DND-41 (cell line): ENCODE data around the gene RBSN.

Experiments
- ATAC-seq: fragments of 200-7000 bp; cut with Tn5 transposase; 3 replicates; pipeline ENCODE4 v1.9.1; 2021; ENCODE audit warnings: low read depth; ENCODE audit not compliant: insufficient read depth
- DNase-seq: peaks from one replicate; pipeline ENCODE4 v3.0.0-alpha.2; 2020
- H2AFZ ChIP-seq: 2 replicates; pipeline ENCODE4 v1.6.0; 2012; ENCODE audit warnings: low read depth, low read length
- H3K27ac ChIP-seq: 2 replicates; pipeline ENCODE4 v1.5.1; 2012; ENCODE audit warnings: low read length, inconsistent platforms
- H3K27me3 ChIP-seq: fragments of 200-600 bp; sonication (generic); 2 replicates; pipeline ENCODE4 v1.6.0; 2012; ENCODE audit warnings: low read length, mild to moderate bottlenecking, inconsistent platforms; ENCODE audit not compliant: insufficient read depth, poor library complexity
- H3K36me3 ChIP-seq: 2 replicates; pipeline ENCODE4 v1.5.1; 2012; ENCODE audit warnings: low read length, inconsistent platforms; ENCODE audit not compliant: insufficient read depth
- H3K4me1 ChIP-seq: 2 replicates; pipeline ENCODE4 v1.5.1; 2012; ENCODE audit warnings: mild to moderate bottlenecking, low read length; ENCODE audit not compliant: insufficient read depth
- H3K4me2 ChIP-seq: 2 replicates; pipeline ENCODE4 v1.6.0; 2012; ENCODE audit warnings: mild to moderate bottlenecking, moderate library complexity, low read length, inconsistent platforms; ENCODE audit not compliant: insufficient read depth
- H3K4me3 ChIP-seq, 2 experiments: fragments of 200-600 bp in 1 of 2; shearing (Covaris generic) in 1 of 2; 2 replicates each; pipeline ENCODE4 v1.5.1; 2012 to 2016; ENCODE audit warnings: inconsistent platforms in 2 of 2, low read length in 2 of 2, mild to moderate bottlenecking in 2 of 2, low read depth in 1 of 2, moderate library complexity in 1 of 2
- H3K79me2 ChIP-seq: 2 replicates; pipeline ENCODE4 v1.6.0; 2012; ENCODE audit warnings: low read length, inconsistent platforms; ENCODE audit not compliant: insufficient read depth
- H3K9ac ChIP-seq: 2 replicates; pipeline ENCODE4 v1.6.0; 2012; ENCODE audit warnings: low read depth, mild to moderate bottlenecking, inconsistent platforms, low read length, moderate library complexity
- H3K9me3 ChIP-seq: 2 replicates; pipeline ENCODE4 v1.5.1; 2012; ENCODE audit warnings: low read length, moderate library complexity, mild to moderate bottlenecking, inconsistent platforms; ENCODE audit not compliant: insufficient read depth, severe bottlenecking
- H4K20me1 ChIP-seq: 2 replicates; pipeline ENCODE4 v1.6.0; 2012; ENCODE audit warnings: low read length; ENCODE audit not compliant: insufficient read depth
- EZH2 ChIP-seq: IDR thresholded peaks from 3 replicates; pipeline ENCODE4 v1.6.1; 2012; ENCODE audit warnings: borderline replicate concordance, low read depth, mild to moderate bottlenecking, moderate library complexity, low read length, inconsistent platforms; ENCODE audit not compliant: severe bottlenecking
- TF ChIP-seq, protein P1 (sequence below): IDR thresholded peaks from 2 replicates; pipeline ENCODE4 v1.5.1; 2012; ENCODE audit warnings: borderline replicate concordance, low read length, moderate library complexity, mild to moderate bottlenecking; ENCODE audit not compliant: poor library complexity, severe bottlenecking; ENCODE audit errors: extremely low read depth

The RBSN gene

DNA sequence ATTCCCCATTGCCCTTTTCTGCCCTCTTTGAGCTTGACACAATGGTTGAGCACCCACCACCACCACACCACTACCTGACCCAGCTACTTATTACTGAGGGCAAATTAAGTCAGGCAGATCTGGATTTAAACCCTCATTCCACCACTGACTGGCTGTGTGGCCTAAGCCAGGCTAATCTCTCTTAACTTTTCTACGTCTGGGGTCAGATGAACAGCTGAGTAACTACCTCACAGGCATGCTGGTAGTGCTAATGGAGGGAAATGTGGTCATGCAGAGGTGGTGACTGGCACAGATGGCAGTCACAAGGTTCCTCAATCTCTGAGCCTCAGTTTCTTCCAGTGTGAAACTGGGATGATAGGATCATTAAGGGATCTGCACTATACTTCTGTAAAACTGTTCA, 29.5 kb downstream of the RBSN start:
- ATAC-seq, result no peak

DNA sequence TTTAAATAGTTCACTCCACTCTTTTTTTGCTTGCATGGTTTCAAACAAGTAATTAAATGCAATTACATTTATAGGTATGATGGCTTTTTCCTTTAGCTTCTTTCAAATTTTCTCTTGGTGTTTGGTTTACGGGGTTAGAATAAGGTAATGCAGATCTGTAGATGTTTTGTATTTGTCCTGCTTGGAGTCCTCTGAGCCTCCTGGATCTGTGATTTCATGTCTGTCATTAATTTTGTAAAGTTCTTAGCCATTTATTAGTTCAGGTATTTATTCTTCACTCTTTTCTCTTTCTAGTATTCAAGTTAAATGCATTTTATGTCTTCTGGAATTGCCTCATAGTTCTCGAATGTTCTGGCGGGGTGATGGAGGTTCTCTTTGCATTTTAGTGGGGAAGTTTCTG, 32.5 kb downstream of the RBSN start:
- H2AFZ ChIP-seq, result no peak overlapping the region
- peaks cover 13% of the 10 kb centered on the region; the same call in 1 of the 2 replicates for H4K20me1 ChIP-seq
- ATAC-seq, result no peak
- no peak for DNase-seq
- H3K27ac ChIP-seq, result no peak overlapping the region
- no peak overlapping the region for H3K9ac ChIP-seq
- H3K27me3 ChIP-seq, result no peaks in the 10 kb centered on the region
- H3K9me3 ChIP-seq, result no peaks in the 10 kb centered on the region
- H3K79me2 ChIP-seq, result peaks cover 26% of the 10 kb centered on the region
- H3K4me2 ChIP-seq, result no peak overlapping the region
- peaks cover 27% of the 10 kb centered on the region for H3K4me1 ChIP-seq
- H3K4me3 ChIP-seq, result no peak overlapping the region
- TF ChIP-seq, protein P1, sequence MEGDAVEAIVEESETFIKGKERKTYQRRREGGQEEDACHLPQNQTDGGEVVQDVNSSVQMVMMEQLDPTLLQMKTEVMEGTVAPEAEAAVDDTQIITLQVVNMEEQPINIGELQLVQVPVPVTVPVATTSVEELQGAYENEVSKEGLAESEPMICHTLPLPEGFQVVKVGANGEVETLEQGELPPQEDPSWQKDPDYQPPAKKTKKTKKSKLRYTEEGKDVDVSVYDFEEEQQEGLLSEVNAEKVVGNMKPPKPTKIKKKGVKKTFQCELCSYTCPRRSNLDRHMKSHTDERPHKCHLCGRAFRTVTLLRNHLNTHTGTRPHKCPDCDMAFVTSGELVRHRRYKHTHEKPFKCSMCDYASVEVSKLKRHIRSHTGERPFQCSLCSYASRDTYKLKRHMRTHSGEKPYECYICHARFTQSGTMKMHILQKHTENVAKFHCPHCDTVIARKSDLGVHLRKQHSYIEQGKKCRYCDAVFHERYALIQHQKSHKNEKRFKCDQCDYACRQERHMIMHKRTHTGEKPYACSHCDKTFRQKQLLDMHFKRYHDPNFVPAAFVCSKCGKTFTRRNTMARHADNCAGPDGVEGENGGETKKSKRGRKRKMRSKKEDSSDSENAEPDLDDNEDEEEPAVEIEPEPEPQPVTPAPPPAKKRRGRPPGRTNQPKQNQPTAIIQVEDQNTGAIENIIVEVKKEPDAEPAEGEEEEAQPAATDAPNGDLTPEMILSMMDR, result no peak
- TF ChIP-seq EZH2, result no peak
- peaks cover 15% of the 10 kb centered on the region for H3K36me3 ChIP-seq

More for the DNA sequence above, 29.5 kb downstream of the RBSN start:
- peaks cover 28% of the 10 kb centered on the region for H3K36me3 ChIP-seq
- H3K27me3 ChIP-seq, result no peaks in the 10 kb centered on the region
- H4K20me1 ChIP-seq, result no peaks in the 10 kb centered on the region
- no peaks in the 10 kb centered on the region for H3K9me3 ChIP-seq
- no peak overlapping the region for H3K4me2 ChIP-seq
- no peak overlapping the region for H3K27ac ChIP-seq
- peaks cover 9% of the 10 kb centered on the region for H3K79me2 ChIP-seq
- peaks cover 10% of the 10 kb centered on the region for H3K4me1 ChIP-seq
- DNase-seq, result no peak
- no peak for TF ChIP-seq EZH2
- TF ChIP-seq, protein P1, result no peak
- no peak overlapping the region for H2AFZ ChIP-seq
- H3K9ac ChIP-seq, result no peak overlapping the region
- no peak overlapping the region for H3K4me3 ChIP-seq

DNA sequence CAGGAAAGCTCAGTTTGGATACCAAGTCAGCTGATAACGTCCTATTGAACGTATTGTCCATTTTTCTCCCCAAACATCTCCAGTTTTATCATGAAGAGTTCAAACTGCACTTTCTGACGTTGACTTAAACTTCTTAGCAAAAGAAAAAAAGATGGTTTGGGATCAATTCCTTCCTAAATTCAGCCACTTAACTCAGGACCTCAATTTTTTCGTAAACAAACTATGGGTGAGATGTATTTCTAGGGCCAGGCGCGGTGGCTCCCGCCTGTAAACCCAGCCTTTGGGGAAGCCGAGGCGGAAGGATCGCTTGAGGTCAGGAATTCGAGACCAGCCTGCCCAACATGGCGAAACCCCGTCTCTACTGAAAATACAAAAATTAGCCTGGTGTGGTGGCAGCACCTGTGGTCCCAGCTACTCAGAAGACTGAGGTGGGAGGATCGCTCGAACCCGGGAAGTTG, 33.4 kb downstream of the RBSN start:
- Histone ChIP-seq H3K9me3 (no peaks in the 10 kb centered on the region), H3K4me2 (peak overlapping the region; percentile 98), H3K36me3 (peaks cover 12% of the 10 kb centered on the region), H3K27ac (peak overlapping the region; percentile 95), H3K4me3 (peak overlapping the region; percentile 96 to 100; a peak in 3 of 4 replicates), H2AFZ (peak overlapping the region; percentile 95), H3K27me3 (no peaks in the 10 kb centered on the region), H3K4me1 (peaks cover 27% of the 10 kb centered on the region), H4K20me1 (peaks cover 13% of the 10 kb centered on the region; the same call in 1 of the 2 replicates), H3K9ac (peak overlapping the region; percentile 99), H3K79me2 (peaks cover 30% of the 10 kb centered on the region)
- DNase-seq (no peak), ATAC-seq (no peak)
- TF ChIP-seq EZH2, result no peak
- TF ChIP-seq, protein P1, result no peak
